ENCODE measurements around the gene ARFGAP1.

DNA sequence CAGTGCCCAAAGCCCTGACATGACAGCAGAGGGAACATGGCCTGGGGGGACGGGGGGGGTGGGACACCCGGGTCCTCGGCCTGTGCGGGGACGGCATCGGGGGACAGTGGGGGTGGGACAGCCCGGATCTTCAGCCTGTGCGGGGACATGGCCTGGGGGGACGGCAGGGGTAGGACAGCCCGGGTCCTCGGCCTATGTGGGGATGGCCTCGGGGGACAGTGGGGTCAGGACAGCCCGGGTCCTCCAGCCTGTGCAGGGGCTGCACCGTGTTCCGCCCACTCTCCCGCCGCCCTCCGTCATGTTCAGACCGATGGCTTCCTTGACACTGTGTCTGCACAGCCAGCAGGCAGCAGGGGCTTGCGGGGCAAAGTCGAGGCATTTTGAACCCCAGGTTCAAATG lies 29.9 kb upstream of the ARFGAP1 start:
- TF ChIP-seq, protein P1, sequence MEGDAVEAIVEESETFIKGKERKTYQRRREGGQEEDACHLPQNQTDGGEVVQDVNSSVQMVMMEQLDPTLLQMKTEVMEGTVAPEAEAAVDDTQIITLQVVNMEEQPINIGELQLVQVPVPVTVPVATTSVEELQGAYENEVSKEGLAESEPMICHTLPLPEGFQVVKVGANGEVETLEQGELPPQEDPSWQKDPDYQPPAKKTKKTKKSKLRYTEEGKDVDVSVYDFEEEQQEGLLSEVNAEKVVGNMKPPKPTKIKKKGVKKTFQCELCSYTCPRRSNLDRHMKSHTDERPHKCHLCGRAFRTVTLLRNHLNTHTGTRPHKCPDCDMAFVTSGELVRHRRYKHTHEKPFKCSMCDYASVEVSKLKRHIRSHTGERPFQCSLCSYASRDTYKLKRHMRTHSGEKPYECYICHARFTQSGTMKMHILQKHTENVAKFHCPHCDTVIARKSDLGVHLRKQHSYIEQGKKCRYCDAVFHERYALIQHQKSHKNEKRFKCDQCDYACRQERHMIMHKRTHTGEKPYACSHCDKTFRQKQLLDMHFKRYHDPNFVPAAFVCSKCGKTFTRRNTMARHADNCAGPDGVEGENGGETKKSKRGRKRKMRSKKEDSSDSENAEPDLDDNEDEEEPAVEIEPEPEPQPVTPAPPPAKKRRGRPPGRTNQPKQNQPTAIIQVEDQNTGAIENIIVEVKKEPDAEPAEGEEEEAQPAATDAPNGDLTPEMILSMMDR (IDR thresholded peaks at IDR 0.05), result no peak
- no peak for TF ChIP-seq POLR2A (IDR thresholded peaks at IDR 0.05)

All from lower leg skin (tissue), 3 donors.